ENCODE measurements around the gene SLIT3.

The SLIT3 gene

GRCh38 chr5:168788786-168789185, 512.2 kb downstream of the SLIT3 start:
- TF ChIP-seq CTCF (IDR thresholded peaks at IDR 0.05; ENCODE audit: low read depth, low read length), result no peak
- TF ChIP-seq EZH2phosphoT487 (IDR thresholded peaks at IDR 0.05; ENCODE audit: low read depth), result no peak
- no peaks in the 10 kb centered on the region for H3K4me1 ChIP-seq (ENCODE audit: low read length)
- no peaks in the 10 kb centered on the region for H4K20me1 ChIP-seq (ENCODE audit: insufficient read depth, low read length)

GRCh38 chr5:168788107-168788506, 512.8 kb downstream of the SLIT3 start:
- no peak overlapping the region for H3K9ac ChIP-seq (ENCODE audit: low read length)
- TF ChIP-seq EZH2phosphoT487 (IDR thresholded peaks at IDR 0.05; ENCODE audit: low read depth), result no peak
- no peak for TF ChIP-seq CTCF (IDR thresholded peaks at IDR 0.05; ENCODE audit: low read depth, low read length)
- H3K27ac ChIP-seq (ENCODE audit: low read length), result no peak overlapping the region
- no peak overlapping the region for H2AFZ ChIP-seq (ENCODE audit: low read depth, low read length)
- H3K27me3 ChIP-seq (ENCODE audit: low read depth, low read length), result peaks cover 59% of the 10 kb centered on the region
- no peak overlapping the region for H3K4me3 ChIP-seq (ENCODE audit: low read length)
- H3K4me1 ChIP-seq (ENCODE audit: low read length), result no peaks in the 10 kb centered on the region
- H4K20me1 ChIP-seq (ENCODE audit: insufficient read depth, low read length), result no peaks in the 10 kb centered on the region
- no peaks in the 10 kb centered on the region for H3K9me3 ChIP-seq (ENCODE audit: insufficient read depth, low read length)
- no peaks in the 10 kb centered on the region for H3K36me3 ChIP-seq (replicated peaks; ENCODE audit: low read depth, low read length)
- no peaks in the 10 kb centered on the region for H3K79me2 ChIP-seq (ENCODE audit: low read length)
- H3K4me2 ChIP-seq (ENCODE audit: low read length), result no peak overlapping the region

More at GRCh38 chr5:168788786-168789185, 512.2 kb downstream of the SLIT3 start:
- Histone ChIP-seq H3K27me3 (ENCODE audit: low read depth, low read length) (peaks cover 59% of the 10 kb centered on the region), H3K9ac (ENCODE audit: low read length) (no peak overlapping the region), H3K9me3 (ENCODE audit: insufficient read depth, low read length) (no peaks in the 10 kb centered on the region), H3K4me2 (ENCODE audit: low read length) (no peak overlapping the region), H2AFZ (ENCODE audit: low read depth, low read length) (no peak overlapping the region), H3K4me3 (ENCODE audit: low read length) (no peak overlapping the region), H3K79me2 (ENCODE audit: low read length) (no peaks in the 10 kb centered on the region), H3K36me3 (replicated peaks; ENCODE audit: low read depth, low read length) (no peaks in the 10 kb centered on the region), H3K27ac (ENCODE audit: low read length) (no peak overlapping the region)

GRCh38 chr5:168786147-168786546, 514.8 kb downstream of the SLIT3 start:
- Histone ChIP-seq H3K4me2 (ENCODE audit: low read length) (no peak overlapping the region), H3K4me3 (ENCODE audit: low read length) (no peak overlapping the region), H3K27me3 (ENCODE audit: low read depth, low read length) (peaks cover 76% of the 10 kb centered on the region), H3K9ac (ENCODE audit: low read length) (no peak overlapping the region), H2AFZ (ENCODE audit: low read depth, low read length) (no peak overlapping the region), H3K9me3 (ENCODE audit: insufficient read depth, low read length) (no peaks in the 10 kb centered on the region), H3K36me3 (replicated peaks; ENCODE audit: low read depth, low read length) (no peaks in the 10 kb centered on the region), H3K4me1 (ENCODE audit: low read length) (no peaks in the 10 kb centered on the region), H4K20me1 (ENCODE audit: insufficient read depth, low read length) (no peaks in the 10 kb centered on the region), H3K79me2 (ENCODE audit: low read length) (no peaks in the 10 kb centered on the region), H3K27ac (ENCODE audit: low read length) (no peak overlapping the region)
- TF ChIP-seq EZH2phosphoT487 (IDR thresholded peaks at IDR 0.05; ENCODE audit: low read depth), result no peak

GRCh38 chr5:168784454-168784853, 516.5 kb downstream of the SLIT3 start:
- H3K79me2 ChIP-seq (ENCODE audit: low read length), result no peaks in the 10 kb centered on the region

More at GRCh38 chr5:168784454-168784853, 516.5 kb downstream of the SLIT3 start:
- Histone ChIP-seq H3K4me3 (ENCODE audit: low read length) (no peak overlapping the region), H3K4me2 (ENCODE audit: low read length) (no peak overlapping the region), H3K27ac (ENCODE audit: low read length) (no peak overlapping the region), H4K20me1 (ENCODE audit: insufficient read depth, low read length) (no peaks in the 10 kb centered on the region), H3K4me1 (ENCODE audit: low read length) (no peaks in the 10 kb centered on the region), H3K9me3 (ENCODE audit: insufficient read depth, low read length) (no peaks in the 10 kb centered on the region), H2AFZ (ENCODE audit: low read depth, low read length) (no peak overlapping the region), H3K27me3 (ENCODE audit: low read depth, low read length) (peaks cover 80% of the 10 kb centered on the region), H3K9ac (ENCODE audit: low read length) (no peak overlapping the region), H3K36me3 (replicated peaks; ENCODE audit: low read depth, low read length) (no peaks in the 10 kb centered on the region)
- no peak for TF ChIP-seq EZH2phosphoT487 (IDR thresholded peaks at IDR 0.05; ENCODE audit: low read depth)
- TF ChIP-seq CTCF (IDR thresholded peaks at IDR 0.05; ENCODE audit: low read depth, low read length), result no peak
